Posterior vena cava (tissue), 2 donors: ENCODE results near the gene C11orf97. TPM values are rescaled to one million over a fixed set of nuclear protein-coding genes. Genes with fewer than 3 reads are reported as not detected.
"Not testable (repeated sequence)": the region's sequence is repeated elsewhere in the genome, so short reads cannot be mapped to it uniquely, and the experiment has no call there.

Source experiments
- DNase-seq: peaks from one replicate; pipeline ENCODE4 v3.0.0-alpha.2; 2020; ENCODE audit warnings: low spot score
- intact Hi-C, 2 donors: fragments of 100-400 bp; cut with DNase I; formaldehyde crosslinking; loops; one replicate each; pipeline versions ENCODE4 v1.14.1 to v1.14.2; 2022 to 2023
- long read RNA-seq, 2 donors: library from polyadenylated mRNA; unstranded; transcript quantifications; one replicate each; pipeline ENCODE4 v2.0.0, GENCODE V29; 2020 to 2021
- total RNA-seq, 2 donors: library from RNA; stranded (reverse); fragmentation: NEBNext Ultra II Directional; extraction: Animal tissue kit (Norgen Biotek cat#: 25700); gene quantifications; one replicate each; pipeline ENCODE4 v1.2.1, GENCODE V29; 2021
- donor health status: DM: yes; HTN: yes; CAD: no.
- donor health status: DM: yes; HTN: yes; CAD: no.

C11orf97 gene, protein sequence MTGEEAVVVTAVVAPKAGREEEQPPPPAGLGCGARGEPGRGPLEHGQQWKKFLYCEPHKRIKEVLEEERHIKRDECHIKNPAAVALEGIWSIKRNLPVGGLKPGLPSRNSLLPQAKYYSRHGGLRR
- not detected for total RNA-seq
- long read RNA-seq, donor 1, result 0 reads
- long read RNA-seq, donor 2, result 0 reads

DNA sequence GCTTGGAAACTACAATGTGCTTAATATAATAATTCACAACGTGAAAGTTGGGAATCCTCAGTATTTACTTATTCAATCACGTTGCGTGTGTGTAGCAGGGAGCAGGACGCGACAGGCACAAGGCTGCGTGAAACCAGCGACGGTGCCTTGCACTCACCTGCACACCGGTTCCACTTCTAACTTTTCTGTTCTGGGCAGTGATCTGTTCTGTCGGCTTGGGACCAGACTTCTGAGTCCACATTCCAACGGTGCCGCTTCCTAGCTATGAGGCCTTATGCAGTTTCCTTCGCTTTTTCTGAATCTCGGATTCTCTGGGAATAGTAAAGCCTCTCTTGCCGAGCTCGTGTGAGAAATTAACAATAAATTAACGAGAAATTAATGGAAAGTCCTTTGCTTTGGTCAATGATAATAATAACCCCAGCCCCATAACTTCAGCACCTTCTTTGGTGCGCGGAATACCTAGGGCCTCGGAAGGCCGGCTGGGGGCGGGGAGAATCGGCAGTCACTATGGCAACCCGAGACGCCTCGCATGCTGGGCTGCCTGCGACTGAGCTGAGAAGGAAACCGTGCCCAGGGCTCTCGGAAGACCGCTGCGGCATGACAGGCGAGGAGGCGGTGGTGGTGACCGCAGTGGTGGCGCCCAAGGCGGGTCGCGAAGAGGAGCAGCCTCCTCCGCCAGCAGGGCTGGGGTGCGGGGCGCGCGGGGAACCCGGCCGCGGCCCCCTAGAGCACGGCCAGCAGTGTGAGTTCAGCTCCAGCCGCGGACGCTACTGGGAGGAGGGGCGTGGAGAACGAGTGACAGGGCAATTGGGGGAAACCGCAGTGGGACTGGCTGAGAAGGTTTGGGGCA, at the start of gene C11orf97:
TSS of gene C11orf97 (plus strand) at position 530 of the 850 bp plus-strand sequence. CDS start at position 598, 68 bp downstream.
- peak; percentile 87 for DNase-seq
- intact Hi-C loops, result no loop called here

DNA sequence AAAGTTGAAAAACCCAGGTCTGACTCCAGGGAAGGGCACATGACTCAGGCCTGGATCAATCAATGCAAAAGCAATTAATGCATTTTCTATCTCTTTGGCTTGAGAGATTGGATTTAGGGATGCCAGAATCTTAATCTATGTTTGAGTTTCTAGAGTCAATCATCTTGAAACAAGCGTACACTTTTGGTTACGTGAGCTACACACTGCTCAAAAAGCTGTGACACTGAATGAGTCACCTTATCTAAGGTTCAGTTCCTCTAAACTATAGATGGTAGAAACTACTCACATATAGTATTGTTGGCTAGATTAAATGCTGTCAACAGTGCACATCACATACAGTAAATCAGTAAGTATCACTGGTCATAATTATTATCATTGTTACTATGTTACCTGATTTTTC, 42.8 kb upstream of the C11orf97 start:
- DNase-seq, result no peak
- intact Hi-C loops, result no loop called here

- intact Hi-C loops, result no loop called here
- DNase-seq, result no peak
Observed at GRCh38 chr11:94472916-94473799, 39.1 kb upstream of the C11orf97 start.

DNA sequence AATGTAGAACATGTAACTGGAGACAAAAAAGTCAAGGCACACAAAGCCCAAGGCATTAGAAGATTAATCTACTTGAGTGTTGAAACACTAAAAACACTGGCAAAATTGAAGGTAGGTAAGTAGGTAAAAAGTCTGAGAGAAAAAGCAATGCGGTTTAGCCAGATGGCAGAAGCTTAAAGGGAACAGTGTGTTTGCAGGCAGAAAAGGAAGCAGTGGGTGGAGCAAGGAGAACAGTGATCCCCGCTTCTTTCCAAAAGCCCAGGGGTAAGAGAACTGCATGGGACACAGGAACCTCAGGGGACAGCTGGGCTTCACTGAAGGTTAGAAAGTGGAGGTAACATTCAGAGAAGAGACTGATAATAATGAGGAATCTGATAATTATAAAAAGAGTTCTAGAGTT, 34.6 kb upstream of the C11orf97 start:
- intact Hi-C loops, result no loop called here
- no peak for DNase-seq

GRCh38 chr11:94481342-94481741, 30.9 kb upstream of the C11orf97 start:
- intact Hi-C loops, result no loop called here
- no peak for DNase-seq

- intact Hi-C loops, result no loop called here
- DNase-seq, result no peak
Observed at GRCh38 chr11:94486068-94486467, 26.2 kb upstream of the C11orf97 start.

DNA sequence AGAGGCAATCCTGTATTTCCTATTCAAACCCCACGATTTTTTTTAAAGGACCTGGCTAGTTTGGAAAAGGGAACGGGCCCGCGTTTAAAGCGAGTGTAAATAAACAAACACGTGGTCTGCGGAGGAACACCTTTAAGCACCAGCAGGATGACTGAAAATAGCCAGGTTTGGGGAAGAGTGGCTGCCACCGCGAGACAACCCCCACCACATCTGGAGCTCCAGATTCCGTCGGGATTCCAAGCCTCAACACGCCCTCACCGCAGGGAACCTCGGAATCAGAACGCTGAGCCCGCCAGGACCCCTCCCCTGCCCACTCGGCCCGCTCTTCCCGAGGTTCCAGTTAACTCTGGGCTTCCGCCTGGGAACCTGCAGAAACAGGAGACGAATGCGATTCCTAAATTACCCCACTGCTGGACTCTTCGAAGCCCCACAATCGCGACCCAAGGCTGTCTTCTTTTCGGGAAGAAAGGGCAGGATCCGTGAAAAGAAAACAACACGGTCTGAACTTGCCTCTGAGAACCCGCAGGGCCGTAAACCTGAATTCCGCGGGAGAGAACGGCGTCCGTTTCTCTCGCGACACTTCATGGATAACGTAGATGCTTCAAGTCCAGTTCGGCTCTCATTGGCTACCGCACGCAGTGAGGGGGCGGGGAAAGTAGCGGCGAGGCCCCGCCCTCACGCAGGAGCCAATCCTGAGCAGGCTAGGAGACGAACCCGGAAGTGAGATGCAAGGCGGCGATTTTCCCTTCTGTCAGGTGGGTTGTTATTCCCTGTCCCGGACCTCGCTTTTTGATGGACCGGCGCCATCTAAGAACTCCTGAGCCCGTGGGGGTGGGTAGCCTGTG, 18.8 kb upstream of the C11orf97 start, which contains the start of the genes ANKRD49 and MRE11:
TSS of gene ANKRD49 (plus strand) at position 704 of the 845 bp plus-strand sequence. CDS start 2,710 bp downstream, outside the sequence.
TSS of gene MRE11 (minus strand) at position 564 of the 845 bp plus-strand sequence. CDS start 1,043 bp downstream, outside the sequence.
- DNase-seq, result peak; percentile 99
- intact Hi-C loops, result no loop called here

- DNase-seq, result no peak
- intact Hi-C loops, result no loop called here
Observed at GRCh38 chr11:94494126-94494680, 18.1 kb upstream of the C11orf97 start.

- intact Hi-C loops, result no loop called here
- no peak for DNase-seq
Observed at GRCh38 chr11:94500181-94500580, 12.1 kb upstream of the C11orf97 start.

- no peak for DNase-seq
- intact Hi-C loops, result no loop called here
Observed at GRCh38 chr11:94501522-94501921, 10.7 kb upstream of the C11orf97 start.

DNA sequence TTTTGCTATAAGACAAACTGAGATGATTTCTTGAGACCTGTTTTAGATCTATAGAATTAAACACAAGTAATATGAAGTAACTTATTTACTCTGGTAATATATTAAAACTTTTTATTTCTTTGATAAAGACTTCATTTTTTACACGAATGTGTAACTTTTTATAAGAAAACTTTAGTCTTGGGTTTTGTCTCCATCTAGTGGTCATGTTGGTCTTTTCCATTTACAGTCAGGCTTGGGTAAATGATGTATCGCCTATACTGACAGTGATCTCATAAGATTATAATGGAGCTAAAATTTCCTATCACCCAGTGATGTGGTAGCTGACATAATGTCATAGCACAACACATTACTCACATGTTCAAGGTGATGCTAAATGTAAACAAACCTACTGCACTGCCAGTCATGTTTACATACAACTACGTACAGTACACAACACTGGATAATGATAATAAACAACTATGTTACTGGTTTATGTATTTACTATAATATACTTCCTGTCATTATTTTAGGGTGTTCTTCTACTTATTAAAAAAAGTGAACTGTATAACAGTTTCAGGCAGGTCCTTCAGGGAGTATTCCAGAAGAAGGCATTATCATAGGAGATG, 7.5 kb upstream of the C11orf97 start:
- DNase-seq, result no peak
- intact Hi-C loops, result no loop called here

DNA sequence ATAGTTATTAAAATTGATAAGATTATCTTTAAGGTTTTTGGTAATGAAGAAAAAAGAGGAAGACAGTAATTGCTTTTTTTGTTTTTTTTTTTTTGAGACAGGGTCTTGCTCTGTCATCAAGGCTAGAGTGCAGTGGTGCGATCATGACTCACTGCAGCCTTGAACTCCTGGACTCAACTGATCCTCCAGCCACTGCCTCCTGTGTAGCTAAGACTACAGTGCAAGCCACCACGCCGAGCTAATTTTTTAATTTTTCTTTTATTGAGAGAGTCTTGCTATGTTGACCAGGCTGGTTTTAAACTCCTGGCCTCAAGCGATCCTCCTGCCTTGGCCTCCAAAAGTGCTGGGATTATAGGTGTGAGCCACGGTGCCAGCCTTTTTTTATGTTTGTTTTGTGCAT, 5.7 kb upstream of the C11orf97 start:
- DNase-seq, intact Hi-C loops: not testable (repeated sequence)

GRCh38 chr11:94507485-94507884, 4.8 kb upstream of the C11orf97 start:
- no peak for DNase-seq
- intact Hi-C loops, result no loop called here

DNA sequence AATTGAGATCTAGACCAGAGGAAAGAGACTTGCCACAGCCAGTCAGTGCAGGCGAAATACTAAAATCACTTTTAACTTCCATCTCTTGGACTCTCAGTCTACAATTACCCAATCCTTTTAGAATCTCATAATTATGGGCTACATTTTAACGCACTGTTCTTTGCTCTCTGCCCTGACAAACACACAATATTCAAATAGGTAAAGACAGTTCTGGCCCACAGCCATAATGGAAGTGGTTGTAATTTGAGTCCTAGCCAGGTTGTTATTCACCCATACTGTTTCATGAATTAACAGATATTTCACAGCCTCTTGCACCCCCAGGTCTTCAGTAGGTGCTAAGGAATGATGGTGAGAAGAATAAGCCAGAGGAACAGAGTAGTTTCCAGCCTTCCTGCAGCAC, 830 bp downstream of the C11orf97 start:
- no peak for DNase-seq

DNA sequence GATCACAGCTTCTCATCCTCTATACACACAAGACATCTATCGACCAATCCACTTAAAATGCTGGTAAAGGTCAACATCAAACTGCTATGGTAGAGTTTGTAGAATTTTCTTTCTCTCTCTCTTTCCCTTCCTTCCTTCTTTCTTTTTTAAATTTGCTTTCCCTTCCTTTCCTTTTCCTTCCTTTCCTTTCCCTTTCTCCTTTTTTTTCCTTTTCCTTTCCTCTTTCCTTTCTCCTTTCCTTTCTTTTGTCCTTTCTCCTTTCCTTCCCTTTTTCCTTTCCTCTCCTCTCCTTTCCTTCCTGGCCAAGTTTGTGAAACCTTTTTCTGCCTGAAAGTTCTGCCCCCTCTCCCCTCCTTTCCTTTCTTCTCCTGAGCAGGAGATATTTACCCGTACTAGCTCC, 3.1 kb downstream of the C11orf97 start:
- intact Hi-C loops, result loop anchor here in 1 of 2 donors (5.0 kb wide), 1 partner anchor 47 kb away; no protein-coding TSS in a partner anchor
- no peak for DNase-seq

More for the DNA sequence above, 830 bp downstream of the C11orf97 start:
- intact Hi-C loops, result no loop called here

DNA sequence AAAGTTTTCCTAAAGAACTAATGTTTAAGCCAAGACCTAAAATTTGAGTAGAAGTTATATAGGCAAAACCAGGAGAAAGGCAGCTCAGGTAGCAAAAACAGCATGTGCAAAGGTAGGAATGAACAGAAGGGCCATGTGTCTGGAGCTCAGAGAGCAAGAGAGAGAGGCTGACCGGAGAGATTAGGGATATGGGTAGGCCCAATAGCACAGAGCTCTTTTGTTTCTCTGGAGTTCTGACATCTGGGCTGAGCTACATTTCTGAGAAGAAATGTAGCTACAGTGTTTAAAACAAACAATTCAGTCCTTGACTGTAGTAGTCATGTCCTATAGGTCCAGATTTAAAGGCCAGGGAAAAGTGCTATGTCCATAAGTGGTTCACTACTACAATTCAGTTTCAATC, 4.5 kb downstream of the C11orf97 start:
- intact Hi-C loops, result loop anchor here in 1 of 2 donors (5.0 kb wide), 1 partner anchor 46 kb away; no protein-coding TSS in a partner anchor

DNA sequence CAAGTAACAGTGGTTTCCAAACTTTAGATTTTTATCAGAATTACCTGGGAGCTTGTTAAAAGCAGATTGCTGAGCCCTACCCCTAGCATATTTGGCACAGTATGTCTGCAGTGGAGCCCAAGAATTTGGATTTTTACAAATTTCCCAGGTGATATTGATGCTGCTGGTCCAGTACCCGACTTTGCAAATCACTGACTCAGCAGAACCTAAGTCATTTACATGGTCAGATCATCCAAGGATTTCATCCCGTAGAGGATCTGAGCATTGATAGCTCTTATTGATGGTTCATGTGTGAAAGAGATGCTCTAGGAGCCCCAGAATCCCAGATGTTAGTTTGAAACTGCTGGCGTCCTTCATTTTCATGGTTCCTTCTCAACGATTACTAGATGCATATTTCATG, 6.0 kb downstream of the C11orf97 start:
- no peak for DNase-seq
- intact Hi-C loops, result loop anchor here in 1 of 2 donors (5.0 kb wide), 1 partner anchor 44 kb away; no protein-coding TSS in a partner anchor

More for the DNA sequence above, 4.5 kb downstream of the C11orf97 start:
- no peak for DNase-seq
